Activated B cell treated with CpG ODN at 0.5 μM for 24 hours (primary cell): Measurements from ENCODE around the gene KIRREL3. TPM values are rescaled to one million over a fixed set of nuclear protein-coding genes. Genes with fewer than 3 reads are reported as not detected.

Source experiments
- ATAC-seq: fragments of 200-7000 bp; cut with Tn5 transposase; one replicate; pipeline ENCODE4 v1.10.0; 2021; ENCODE audit warnings: low read depth, mild to moderate bottlenecking, moderate library complexity
- CTCF ChIA-PET: fragments of 350-600 bp; sonication (Branson Sonifier 250); formaldehyde crosslinking; loops from one replicate; lab custom pipeline; 2021; ENCODE audit warnings: antibody characterized with exemption; lab: Charles Lee
- POLR2A ChIA-PET: fragments of 350-600 bp; sonication (Branson Sonifier 250); formaldehyde crosslinking; loops from one replicate; lab custom pipeline; 2021; ENCODE audit warnings: antibody characterized with exemption; lab: Charles Lee
- DNase-seq: peaks from one replicate; pipeline ENCODE4 v3.0.0; 2022
- H3K27ac Mint-ChIP-seq: one replicate; pipeline ENCODE4 v1.8.0; 2020; ENCODE audit warnings: mixed read lengths
- H3K27me3 Mint-ChIP-seq: one replicate; pipeline ENCODE4 v1.8.0; 2021; ENCODE audit warnings: mixed read lengths
- H3K36me3 Mint-ChIP-seq: one replicate; pipeline ENCODE4 v1.8.0; 2021; ENCODE audit warnings: low read depth, mixed read lengths
- H3K4me1 Mint-ChIP-seq: one replicate; pipeline ENCODE4 v1.8.0; 2021; ENCODE audit warnings: mixed read lengths
- H3K4me3 Mint-ChIP-seq: one replicate; pipeline ENCODE4 v1.8.0; 2020; ENCODE audit warnings: mild to moderate bottlenecking, mixed read lengths
- H3K9me3 Mint-ChIP-seq: one replicate; pipeline ENCODE4 v1.8.0; 2020; ENCODE audit warnings: mixed read lengths
- CTCF ChIP-seq: fragments of 200-600 bp; IDR thresholded peaks from one replicate; pipeline ENCODE4 v1.8.0; 2022; ENCODE audit warnings: antibody characterized with exemption, mild to moderate bottlenecking
- intact Hi-C: fragments of 100-400 bp; cut with micrococcal nuclease; formaldehyde crosslinking; loops from one replicate; pipeline ENCODE4 v1.15.1; 2024
- total RNA-seq: library from RNA; stranded (reverse); gene quantifications from 2 replicates; pipeline ENCODE4 v1.2.3, GENCODE V29; 2022

The KIRREL3 gene
- total RNA-seq, 1 donor from 2014 or later: not detected

- ATAC-seq: no peak
- H3K9me3 Mint-ChIP-seq: no peaks in the 10 kb centered on the region
- no peak overlapping the region for H3K27ac Mint-ChIP-seq
- CTCF ChIA-PET: no interaction called here
- no peaks in the 10 kb centered on the region for H3K4me1 Mint-ChIP-seq
- H3K36me3 Mint-ChIP-seq: no peaks in the 10 kb centered on the region
- intact Hi-C loops: no loop called here
- no peak for TF ChIP-seq CTCF
- no peak overlapping the region for H3K4me3 Mint-ChIP-seq
- no peaks in the 10 kb centered on the region for H3K27me3 Mint-ChIP-seq
- no peak for DNase-seq
- POLR2A ChIA-PET: no interaction called here
Observed at GRCh38 chr11:126862664-126863243, 137.8 kb downstream of the KIRREL3 start.

GRCh38 chr11:126861796-126862459 is 138.6 kb downstream of the KIRREL3 start:
- no peak for TF ChIP-seq CTCF
- Mint-ChIP-seq H3K27ac (no peak overlapping the region), H3K4me1 (no peaks in the 10 kb centered on the region), H3K36me3 (no peaks in the 10 kb centered on the region), H3K4me3 (no peak overlapping the region), H3K9me3 (no peaks in the 10 kb centered on the region), H3K27me3 (no peaks in the 10 kb centered on the region)
- ChIA-PET CTCF (no interaction called here), POLR2A (no interaction called here)
- intact Hi-C loops: no loop called here
- ATAC-seq (no peak), DNase-seq (no peak)

- Mint-ChIP-seq H3K27ac (no peak overlapping the region), H3K4me3 (no peak overlapping the region), H3K4me1 (no peaks in the 10 kb centered on the region), H3K27me3 (no peaks in the 10 kb centered on the region), H3K9me3 (no peaks in the 10 kb centered on the region), H3K36me3 (no peaks in the 10 kb centered on the region)
- DNase-seq: no peak
- no peak for ATAC-seq
- intact Hi-C loops: no loop called here
- ChIA-PET CTCF (no interaction called here), POLR2A (no interaction called here)
- no peak for TF ChIP-seq CTCF
Observed at GRCh38 chr11:126857860-126858808, 142.4 kb downstream of the KIRREL3 start.

GRCh38 chr11:126855536-126855935 is 145.0 kb downstream of the KIRREL3 start:
- no peaks in the 10 kb centered on the region for H3K27me3 Mint-ChIP-seq
- no peak for TF ChIP-seq CTCF
- H3K27ac Mint-ChIP-seq: no peak overlapping the region
- H3K9me3 Mint-ChIP-seq: no peaks in the 10 kb centered on the region
- CTCF ChIA-PET: no interaction called here
- intact Hi-C loops: no loop called here
- DNase-seq (no peak), ATAC-seq (no peak)
- no peaks in the 10 kb centered on the region for H3K4me1 Mint-ChIP-seq
- POLR2A ChIA-PET: no interaction called here
- no peaks in the 10 kb centered on the region for H3K36me3 Mint-ChIP-seq
- H3K4me3 Mint-ChIP-seq: no peak overlapping the region

- Mint-ChIP-seq H3K9me3 (no peaks in the 10 kb centered on the region), H3K36me3 (no peaks in the 10 kb centered on the region), H3K4me1 (no peaks in the 10 kb centered on the region), H3K27ac (no peak overlapping the region), H3K27me3 (no peaks in the 10 kb centered on the region), H3K4me3 (no peak overlapping the region)
- DNase-seq (no peak), ATAC-seq (no peak)
- no peak for TF ChIP-seq CTCF
- intact Hi-C loops: no loop called here
- CTCF ChIA-PET: no interaction called here
- POLR2A ChIA-PET: no interaction called here
Observed at GRCh38 chr11:126853732-126854131, 146.8 kb downstream of the KIRREL3 start.
